Right lobe of liver (tissue), 6 donors: ENCODE measurements around the gene TLE6. TPM values are rescaled to one million over a fixed set of nuclear protein-coding genes. Genes with fewer than 3 reads are reported as not detected.

Experiments
- ATAC-seq, 4 donors: fragments of 200-7000 bp; cut with Tn5 transposase; one replicate each; pipeline ENCODE4 v1.9.1; 2020; ENCODE audit warnings: mild to moderate bottlenecking in 4 of 4, moderate library complexity in 4 of 4
- DNase-seq, 3 donors: peaks; one replicate each; pipeline ENCODE4 v3.0.0-alpha.2; 2020
- H3K27ac ChIP-seq, 3 donors: fragments of 200-600 bp; one replicate each; pipeline ENCODE4 v1.8.0; 2022
- H3K27me3 ChIP-seq, 2 donors: fragments of 200-600 bp; one replicate each; pipeline ENCODE4 v1.8.0; 2022
- H3K36me3 ChIP-seq, 4 donors: fragments of 200-600 bp; sonication (generic) in 1 of 4; one replicate each; pipeline versions ENCODE4 v1.5.1 to v1.8.0; 2017 to 2022; ENCODE audit warnings: control low read depth in 1 of 4
- H3K4me1 ChIP-seq, 4 donors: fragments of 200-600 bp; sonication (generic) in 1 of 4; one replicate each; pipeline versions ENCODE4 v1.5.1 to v1.8.0; 2017 to 2022; ENCODE audit warnings: control low read depth in 1 of 4
- H3K4me3 ChIP-seq, 3 donors: fragments of 200-600 bp; one replicate each; pipeline ENCODE4 v1.8.0; 2022
- H3K9me3 ChIP-seq, 4 donors: fragments of 200-600 bp; sonication (generic) in 1 of 4; one replicate each; pipeline versions ENCODE4 v1.5.1 to v1.8.0; 2017 to 2022; ENCODE audit warnings: control low read depth in 1 of 4
- POLR2A ChIP-seq: fragments of 450-650 bp; IDR thresholded peaks from one replicate; pipeline ENCODE4 v1.6.1; 2017; ENCODE audit warnings: antibody characterized with exemption, mild to moderate bottlenecking
- WGBS: methylation state at CpG from one replicate; pipeline ENCODE4 v1.1.6; 2018; ENCODE audit warnings: low coverage, low lambda C conversion rate; ENCODE audit not compliant: insufficient coverage; ENCODE audit errors: missing lambda C conversion rate; 5-methylcytosine and 5-hydroxymethylcytosine counted together
- intact Hi-C, 2 donors: fragments of 100-400 bp; cut with DNase I; formaldehyde crosslinking; loops; one replicate each; pipeline versions ENCODE4 v1.11.2 to v1.14.1; 2022
- total RNA-seq, 6 experiments: library from RNA; depleted of rRNA in 2 of 6; stranded (reverse); fragments of >200 nt in 2 of 6; fragmentation: NEBNext Ultra II Directional in 3 of 6; extraction: Animal tissue kit (Norgen Biotek cat#: 25700) in 3 of 6; gene quantifications; one replicate each; pipeline versions ENCODE4 v1.1.0 to v1.2.4, GENCODE V29; 2016 to 2023
- TF ChIP-seq, protein P1 (sequence below), 4 donors: fragments of 200-600 bp in 3 of 4; fragments of 450-650 bp in 1 of 4; IDR thresholded peaks; one replicate each; pipeline versions ENCODE4 v1.5.1 to v1.8.0; 2016 to 2022; ENCODE audit warnings: antibody characterized with exemption in 4 of 4, mild to moderate bottlenecking in 2 of 4
- donor health status: DM: no; HTN: yes; CAD: no.
- donor health status: DM: no; HTN: no; CAD: no.
- donor health status: DM: no; HTN: no; CAD: no.
- donor health status: DM: no; HTN: yes; CAD: no.
- donor health status: DM: no; HTN: yes; CAD: no.

TLE6 gene
- total RNA-seq, 6 experiments from 2014 or later = 2.3 to 8.9 (median 4.6) TPM

GRCh38 chr19:3028305-3029064 is 51.1 kb downstream of the TLE6 start:
- no peak for TF ChIP-seq POLR2A
- TF ChIP-seq, protein P1, sequence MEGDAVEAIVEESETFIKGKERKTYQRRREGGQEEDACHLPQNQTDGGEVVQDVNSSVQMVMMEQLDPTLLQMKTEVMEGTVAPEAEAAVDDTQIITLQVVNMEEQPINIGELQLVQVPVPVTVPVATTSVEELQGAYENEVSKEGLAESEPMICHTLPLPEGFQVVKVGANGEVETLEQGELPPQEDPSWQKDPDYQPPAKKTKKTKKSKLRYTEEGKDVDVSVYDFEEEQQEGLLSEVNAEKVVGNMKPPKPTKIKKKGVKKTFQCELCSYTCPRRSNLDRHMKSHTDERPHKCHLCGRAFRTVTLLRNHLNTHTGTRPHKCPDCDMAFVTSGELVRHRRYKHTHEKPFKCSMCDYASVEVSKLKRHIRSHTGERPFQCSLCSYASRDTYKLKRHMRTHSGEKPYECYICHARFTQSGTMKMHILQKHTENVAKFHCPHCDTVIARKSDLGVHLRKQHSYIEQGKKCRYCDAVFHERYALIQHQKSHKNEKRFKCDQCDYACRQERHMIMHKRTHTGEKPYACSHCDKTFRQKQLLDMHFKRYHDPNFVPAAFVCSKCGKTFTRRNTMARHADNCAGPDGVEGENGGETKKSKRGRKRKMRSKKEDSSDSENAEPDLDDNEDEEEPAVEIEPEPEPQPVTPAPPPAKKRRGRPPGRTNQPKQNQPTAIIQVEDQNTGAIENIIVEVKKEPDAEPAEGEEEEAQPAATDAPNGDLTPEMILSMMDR (IDR thresholded peaks at IDR 0.05) = no peak
- no peak overlapping the region for H3K27ac ChIP-seq
- intact Hi-C loops = no loop called here
- WGBS = 6% methylated on average over 18 of the region's 40 CpGs
- peak overlapping the region; percentile 43 to 48 (median 43) for H3K4me3 ChIP-seq
- no peaks in the 10 kb centered on the region for H3K9me3 ChIP-seq
- ATAC-seq (no peak), DNase-seq (no peak)
- peaks cover 0 to 15% (median 3%) of the 10 kb centered on the region in 4 donors for H3K4me1 ChIP-seq
- no peaks in the 10 kb centered on the region for H3K27me3 ChIP-seq
- no peaks in the 10 kb centered on the region for H3K36me3 ChIP-seq

DNA sequence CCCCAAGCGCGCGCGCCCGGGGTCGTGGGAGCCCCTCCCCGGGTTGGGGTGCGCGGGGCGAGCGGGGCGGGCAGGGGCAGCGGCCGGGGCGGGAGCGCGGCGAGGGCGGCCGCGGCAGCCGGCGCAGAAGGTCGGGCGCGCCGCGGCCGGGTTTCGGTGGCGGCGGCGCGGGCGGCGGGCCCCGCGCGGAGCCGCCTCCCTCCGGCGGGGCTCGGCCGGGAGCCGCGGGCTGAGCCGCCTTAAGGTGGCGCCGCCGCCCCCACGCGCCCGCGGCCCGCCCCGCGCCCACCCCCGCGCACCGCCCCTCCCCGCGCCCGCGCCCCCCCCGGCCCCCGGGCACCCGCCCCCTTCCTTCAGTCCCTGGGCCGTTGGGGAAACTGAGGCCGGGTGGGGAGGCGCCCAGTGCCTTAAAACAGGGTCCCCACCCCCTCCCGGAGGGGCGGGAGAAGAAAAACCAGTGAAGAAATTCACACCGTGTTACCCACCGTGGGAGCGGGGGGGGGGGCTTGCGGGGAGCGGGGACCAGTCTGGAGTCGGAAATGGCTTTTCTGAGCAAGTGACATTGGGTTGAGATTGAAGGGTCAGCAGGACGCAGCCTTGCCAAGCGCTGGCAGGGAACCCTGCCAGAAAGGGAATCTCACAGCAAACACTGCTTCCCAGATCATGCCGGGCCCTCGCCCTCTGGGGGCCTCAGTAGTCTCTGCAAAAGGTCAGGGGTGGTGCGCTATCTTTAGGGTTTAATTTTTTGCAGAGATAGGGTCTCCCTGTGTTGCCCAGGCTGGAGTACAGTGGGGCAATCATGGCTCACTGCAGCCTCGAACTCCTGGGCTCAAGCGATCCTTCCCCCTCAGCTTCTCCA is 51.9 kb downstream of the TLE6 start, which contains the start of gene TLE2:
TLE2 (minus strand) TSS at position 216 of the 859 bp plus-strand sequence. CDS start 376 bp downstream, outside the sequence.
- Histone ChIP-seq H3K27ac (no peak within 1 kb of the TSS), H3K9me3 (no peaks in the 10 kb centered on the region), H3K36me3 (no peaks in the 10 kb centered on the region), H3K4me1 (peaks cover 0 to 15% (median 7%) of the 10 kb centered on the region in 4 donors), H3K27me3 (no peaks in the 10 kb centered on the region), H3K4me3 (peak within 1 kb of the TSS; percentile 43 to 48 (median 43))
- ATAC-seq (peak; percentile 5 to 27 (median 14)), DNase-seq (no peak)
- no peak for TF ChIP-seq POLR2A
- TF ChIP-seq, protein P1 (IDR thresholded peaks at IDR 0.05) = no peak
- WGBS = 5% methylated on average over 25 of the region's 85 CpGs
- intact Hi-C loops = no loop called here

DNA sequence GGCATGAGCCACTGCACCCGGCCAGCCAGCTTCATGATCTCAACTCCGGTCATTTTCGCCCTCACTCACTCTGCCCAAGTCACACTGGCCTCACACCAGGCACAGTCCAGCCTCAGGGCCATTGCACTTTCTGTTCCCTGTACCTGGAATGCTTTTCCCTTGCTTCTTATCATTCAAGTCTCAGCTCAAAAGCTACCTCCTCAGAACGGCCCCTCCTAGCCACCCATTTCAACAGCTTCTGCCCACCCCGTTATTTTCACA is 54.2 kb downstream of the TLE6 start:
- H3K27me3 ChIP-seq = no peaks in the 10 kb centered on the region
- H3K4me1 ChIP-seq = peaks cover 0 to 25% (median 11%) of the 10 kb centered on the region in 4 donors
- DNase-seq (no peak), ATAC-seq (no peak)
- no peaks in the 10 kb centered on the region for H3K36me3 ChIP-seq
- no peak overlapping the region for H3K4me3 ChIP-seq
- intact Hi-C loops = loop anchor here in 1 of 2 donors (10.0 kb wide), 1 partner anchor 57 kb away; the partner anchor contains the start of gene TLE6
- TF ChIP-seq, protein P1 (IDR thresholded peaks at IDR 0.05) = no peak
- TF ChIP-seq POLR2A = no peak
- H3K9me3 ChIP-seq = no peaks in the 10 kb centered on the region
- WGBS = 91% methylated on average over 5 of the region's 5 CpGs
- H3K27ac ChIP-seq = no peak overlapping the region

DNA sequence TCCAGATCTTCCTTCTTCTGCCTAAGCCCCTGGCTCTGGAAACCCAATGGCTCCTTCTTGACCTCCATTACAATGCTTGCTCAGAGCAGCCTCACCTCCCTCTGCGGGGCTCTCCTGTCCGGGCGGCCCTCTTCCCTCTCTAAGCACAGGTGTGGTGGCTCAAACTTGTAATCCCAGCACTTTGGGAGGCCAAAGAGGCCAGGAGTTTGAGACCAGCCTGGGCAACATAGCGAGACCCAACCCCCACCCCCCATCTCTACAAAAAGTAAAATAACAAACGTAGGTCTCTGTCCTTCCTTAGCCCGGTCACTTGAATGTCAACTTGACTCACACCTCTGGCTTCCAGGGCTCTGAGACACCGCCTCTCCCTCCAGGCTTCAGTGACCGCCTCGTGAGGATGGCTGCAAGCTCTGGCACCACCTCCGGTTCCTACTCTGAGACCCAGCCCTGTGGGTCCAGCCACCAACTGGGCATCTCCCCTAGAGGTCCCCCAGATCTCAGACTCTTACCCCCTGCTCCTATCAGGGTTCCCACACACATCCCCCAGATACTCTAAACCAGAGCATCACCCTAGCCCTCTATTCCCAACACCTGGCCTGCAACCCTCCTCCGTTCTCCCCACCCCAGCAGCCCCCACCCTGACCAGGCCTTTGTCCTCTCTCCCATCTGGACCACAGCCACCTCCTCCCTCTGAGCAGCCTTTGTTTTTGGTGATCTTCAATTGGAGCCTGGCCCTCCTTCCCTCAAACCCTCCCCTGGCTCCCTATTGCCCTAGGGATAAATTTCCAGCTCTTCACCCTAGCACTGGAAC is 56.4 kb downstream of the TLE6 start:
- intact Hi-C loops = loop anchor here in 1 of 2 donors (10.0 kb wide), 1 partner anchor 59 kb away; the partner anchor contains the start of gene TLE6
- Histone ChIP-seq H3K27ac (no peak overlapping the region), H3K9me3 (no peaks in the 10 kb centered on the region), H3K4me1 (peaks cover 0 to 30% (median 11%) of the 10 kb centered on the region in 4 donors), H3K36me3 (no peaks in the 10 kb centered on the region), H3K4me3 (no peak overlapping the region), H3K27me3 (no peaks in the 10 kb centered on the region)
- ATAC-seq (no peak), DNase-seq (no peak)
- TF ChIP-seq, protein P1 (IDR thresholded peaks at IDR 0.05) = no peak
- 81% methylated on average over 9 of the region's 11 CpGs for WGBS
